HG02763 (cell line): ENCODE data around the gene ZNF792.
"Not testable (repeated sequence)": the region's sequence is repeated elsewhere in the genome, so short reads cannot be mapped to it uniquely, and the experiment has no call there.

Experiments used
- ATAC-seq: cut with Tn5 transposase; IDR thresholded peaks from one replicate; pipeline ENCODE4 v1.9.1; 2021; ENCODE audit warnings: mild to moderate bottlenecking, moderate library complexity; ENCODE audit not compliant: unreplicated experiment

Gene ZNF792

DNA sequence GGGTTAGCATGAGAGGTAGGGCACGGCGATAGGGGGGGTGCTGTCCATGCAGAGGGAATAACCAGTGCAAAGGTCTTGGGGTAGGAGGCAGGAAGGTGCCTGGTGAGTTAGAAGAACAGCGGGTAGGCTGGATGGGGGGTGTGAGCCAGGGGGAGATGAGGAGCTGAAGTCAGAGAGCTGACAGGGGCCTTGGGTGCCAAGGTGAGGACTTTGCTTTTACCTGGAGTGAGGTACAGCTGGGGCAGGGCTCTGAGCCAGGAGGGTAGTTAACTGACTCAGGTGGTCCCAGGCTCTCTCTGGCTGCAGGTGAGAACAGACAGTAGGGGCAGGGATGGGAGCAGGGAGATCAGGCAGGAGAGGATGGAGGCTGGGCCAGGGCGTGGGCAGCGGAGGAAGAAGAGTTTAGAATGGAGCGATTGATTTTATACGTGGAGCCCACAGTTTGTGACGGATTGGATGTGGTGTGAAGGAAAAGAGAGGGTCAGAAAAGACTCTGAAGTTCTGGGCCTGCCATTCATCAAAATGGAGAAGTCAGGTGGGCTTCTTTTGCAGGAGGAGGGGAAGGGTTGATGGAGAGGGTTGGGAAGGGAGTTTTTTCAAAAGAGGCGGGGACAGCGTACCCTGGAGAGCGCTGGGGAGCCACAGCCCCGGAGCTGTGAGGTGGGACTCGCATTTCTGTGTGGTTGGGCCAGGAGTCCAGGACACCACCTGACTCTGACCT lies 34.9 kb upstream of the ZNF792 start:
- no peak for ATAC-seq

- not testable (repeated sequence) for ATAC-seq
These were observed 34.2 kb upstream of the ZNF792 start for GRCh38 chr19:34998224-34998623.

GRCh38 chr19:34997071-34997617 lies 33.1 kb upstream of the ZNF792 start:
- ATAC-seq = no peak

DNA sequence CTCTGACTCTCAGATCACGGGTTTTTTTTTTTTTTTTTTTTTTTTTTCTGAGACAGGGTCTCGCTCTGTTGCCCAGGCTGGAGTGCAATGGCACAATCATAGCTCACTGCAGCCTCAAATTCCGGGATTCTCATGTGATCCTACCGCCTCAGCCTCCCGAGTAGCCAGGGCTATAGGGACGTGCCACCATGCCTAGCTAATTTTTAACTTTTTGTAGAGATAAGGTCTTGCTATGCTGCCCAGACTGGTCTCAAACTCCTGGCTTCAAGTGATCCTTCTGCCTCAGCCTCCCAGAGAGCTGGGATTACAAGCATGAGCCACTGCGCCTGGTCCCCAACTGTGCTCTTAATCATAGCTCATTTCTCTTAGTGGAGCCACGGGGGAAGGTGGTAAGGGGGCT lies 31.5 kb upstream of the ZNF792 start:
- ATAC-seq = no peak

- no peak for ATAC-seq
These were observed 30.9 kb upstream of the ZNF792 start for GRCh38 chr19:34994643-34995541.

DNA sequence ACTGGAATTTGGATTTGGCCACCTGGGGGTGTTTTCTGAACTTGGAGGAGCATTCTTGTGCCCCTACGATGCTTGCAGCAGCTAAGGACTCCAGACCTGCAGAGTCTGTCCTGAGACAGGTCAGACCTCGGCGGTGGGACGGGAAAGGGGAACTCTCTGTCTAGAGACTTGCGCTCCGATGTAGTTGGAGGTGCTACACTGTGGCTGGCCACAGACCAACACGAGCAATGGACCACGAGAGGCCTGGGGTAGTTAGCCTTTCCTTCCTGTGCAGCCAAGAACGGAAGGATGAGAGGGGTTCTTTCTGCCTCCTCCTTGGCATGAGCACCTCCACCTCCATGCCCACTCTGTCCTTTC lies 30.2 kb upstream of the ZNF792 start:
- ATAC-seq = no peak

DNA sequence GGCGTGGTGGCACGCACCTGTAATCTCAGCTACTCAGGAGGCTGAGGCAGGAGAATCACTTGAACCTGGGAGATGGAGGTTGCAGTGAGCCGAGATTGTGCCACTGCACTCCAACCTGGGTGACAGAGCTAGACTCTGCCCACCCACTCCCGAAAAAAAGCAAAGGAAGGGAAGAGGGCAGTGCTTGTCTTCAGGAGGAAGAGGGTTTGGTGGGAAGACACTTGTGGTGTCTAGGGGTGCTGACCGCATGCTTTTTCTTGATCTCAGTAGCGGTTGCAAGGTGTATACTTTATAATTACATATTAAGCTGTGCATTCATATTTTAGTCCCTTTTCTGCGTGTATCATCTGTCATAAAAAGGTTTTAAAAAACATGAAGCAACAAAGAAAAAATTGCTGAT lies 28.6 kb upstream of the ZNF792 start:
- not testable (repeated sequence) for ATAC-seq

- no peak for ATAC-seq
These were observed 27.7 kb upstream of the ZNF792 start for GRCh38 chr19:34991542-34992333.

GRCh38 chr19:34990578-34991192 lies 26.7 kb upstream of the ZNF792 start:
- no peak for ATAC-seq

DNA sequence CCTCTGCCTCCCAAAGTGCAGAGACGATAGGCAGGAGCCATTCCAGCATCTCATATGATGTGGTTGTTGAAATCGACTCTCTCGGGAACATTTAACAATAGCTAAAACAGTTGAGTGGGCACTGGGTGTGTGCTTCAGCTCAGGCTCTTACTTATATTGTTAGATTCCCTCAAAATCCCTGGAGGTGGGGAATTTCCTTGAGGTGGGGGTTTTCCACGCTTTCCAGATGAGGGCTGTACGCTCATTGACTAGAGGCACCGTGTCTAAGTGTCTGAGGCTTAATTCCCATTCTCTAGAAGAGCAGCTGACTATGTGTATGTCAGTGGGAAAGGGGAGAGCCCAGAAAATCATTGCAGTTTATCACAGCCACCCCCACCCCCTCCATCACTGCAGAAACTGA lies 25.3 kb upstream of the ZNF792 start:
- no peak for ATAC-seq

GRCh38 chr19:34988119-34988518 lies 24.1 kb upstream of the ZNF792 start:
- no peak for ATAC-seq

- ATAC-seq = no peak
These were observed 21.4 kb upstream of the ZNF792 start for GRCh38 chr19:34985249-34986022.

DNA sequence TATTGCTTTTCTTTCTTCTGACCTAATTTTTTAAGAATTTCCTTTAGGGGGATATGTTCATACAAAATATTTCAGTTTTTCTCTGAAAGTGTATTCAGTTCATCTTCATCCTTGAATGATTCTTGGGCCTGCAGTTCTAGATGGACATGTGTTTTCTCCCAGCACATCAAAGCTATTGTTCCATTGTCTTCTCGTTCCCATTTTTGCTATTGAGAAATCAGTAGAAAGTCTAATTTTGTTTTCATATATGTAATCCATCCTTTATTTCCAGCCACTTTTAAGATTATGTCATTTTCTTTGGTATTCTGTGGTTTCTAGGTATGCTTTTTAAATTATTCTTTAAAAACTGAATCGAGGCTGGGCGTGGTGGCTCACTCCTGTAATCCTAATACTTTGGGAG lies 20.3 kb upstream of the ZNF792 start:
- no peak for ATAC-seq

DNA sequence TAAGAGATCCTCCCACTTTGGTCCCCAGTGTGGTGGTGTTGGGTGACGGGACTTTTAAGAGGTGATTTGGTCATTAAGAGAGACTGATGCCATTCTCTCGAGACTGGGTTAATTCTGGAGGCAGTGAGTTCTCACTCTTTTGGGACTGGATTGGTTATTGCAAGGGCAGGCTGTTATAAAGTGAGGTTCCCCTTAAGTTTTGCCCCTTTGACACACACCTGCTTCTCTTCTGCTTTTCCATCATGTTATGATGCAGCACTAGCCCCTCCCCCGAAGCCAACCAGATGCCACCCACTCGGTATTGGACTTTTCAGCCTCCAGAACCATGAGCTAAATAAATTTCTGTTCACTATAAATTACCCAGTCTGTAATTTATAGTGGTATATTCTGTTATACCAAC lies 19.8 kb upstream of the ZNF792 start:
- no peak for ATAC-seq

DNA sequence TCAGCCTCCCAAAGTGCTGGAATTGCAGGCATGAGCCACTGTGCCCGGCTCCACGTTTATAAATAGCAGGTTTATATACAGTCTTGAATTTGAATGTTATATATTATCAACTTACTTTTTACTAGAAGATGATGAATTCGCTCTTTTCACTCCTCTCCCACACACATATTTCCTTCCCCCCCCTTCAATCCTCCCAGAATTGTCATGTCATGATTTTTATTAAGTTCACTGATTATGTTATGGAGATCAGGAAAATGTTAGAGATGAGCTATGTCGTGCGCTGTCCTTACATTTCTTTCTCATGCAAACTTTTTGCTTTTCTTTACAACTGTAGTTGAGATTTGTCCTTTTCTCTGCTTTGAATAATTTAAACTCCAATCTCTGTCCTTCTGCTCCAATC lies 18.2 kb upstream of the ZNF792 start:
- ATAC-seq = no peak

- ATAC-seq = no peak
These were observed 16.0 kb upstream of the ZNF792 start for GRCh38 chr19:34979819-34980640.

GRCh38 chr19:34976611-34977010 lies 12.6 kb upstream of the ZNF792 start:
- ATAC-seq = no peak

- ATAC-seq = no peak
These were observed 11.0 kb upstream of the ZNF792 start for GRCh38 chr19:34975056-34975455.

DNA sequence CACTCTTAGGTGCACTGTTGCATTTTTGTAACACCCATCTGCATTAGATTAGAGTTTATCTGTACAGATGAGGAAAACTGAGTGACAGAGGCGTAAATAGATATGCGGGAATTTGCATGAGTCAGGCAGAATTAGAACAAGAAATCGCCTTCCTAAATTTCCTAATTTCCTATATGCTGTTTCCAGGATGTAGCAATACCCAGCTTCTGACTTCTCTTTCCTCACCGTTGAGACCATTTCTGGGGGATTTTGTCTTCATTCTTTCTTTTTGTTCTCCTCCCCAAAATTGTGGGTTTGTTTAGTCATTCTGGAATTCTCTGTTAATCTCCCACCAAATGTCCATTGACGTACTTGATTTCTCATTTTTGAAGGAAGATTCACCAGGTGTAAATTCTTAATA lies 10.6 kb upstream of the ZNF792 start:
- ATAC-seq = no peak
